PC-3 (cell line): ENCODE results near the gene LSMEM2. TPM values are rescaled to one million over a fixed set of nuclear protein-coding genes. Genes with fewer than 3 reads are reported as not detected.

Source experiments
- ATAC-seq: fragments of 200-7000 bp; cut with Tn5 transposase; 2 replicates; pipeline ENCODE4 v1.9.1; 2020; ENCODE audit warnings: mild to moderate bottlenecking, moderate library complexity
- BruUV-seq: library from RNA; stranded (reverse); fragments of 400-500 nt; replicated peaks from 2 replicates; lab custom pipeline; 2021; lab: Mats Ljungman, UMichigan
- CTCF ChIA-PET: fragments of 300-600 bp; sonication (Branson Sonifier 250); formaldehyde crosslinking; loops from one replicate; lab custom pipeline; 2022; ENCODE audit warnings: antibody characterized with exemption; lab: Charles Lee
- POLR2A ChIA-PET: fragments of 300-600 bp; sonication (Branson Sonifier 250); formaldehyde crosslinking; loops from one replicate; lab custom pipeline; 2022; ENCODE audit warnings: antibody characterized with exemption; ENCODE audit not compliant: unreplicated experiment; lab: Charles Lee
- DNase-seq: peaks from one replicate; pipeline ENCODE4 v3.0.0-alpha.2; 2015
- H2AFZ ChIP-seq: fragments of 300-600 bp; sonication (generic); 2 replicates; pipeline ENCODE4 v1.6.0; 2016; ENCODE audit warnings: antibody characterized with exemption, low read length
- H3F3A ChIP-seq: fragments of 300-600 bp; sonication (generic); one replicate; pipeline ENCODE4 v1.6.0; 2017; ENCODE audit warnings: antibody characterized with exemption, low read length, control low read depth, mild to moderate bottlenecking; ENCODE audit not compliant: unreplicated experiment
- H3K27ac ChIP-seq: fragments of 300-600 bp; sonication (generic); 2 replicates; pipeline ENCODE4 v1.5.1; 2016; ENCODE audit warnings: mild to moderate bottlenecking, low read length
- H3K27me3 ChIP-seq: fragments of 300-600 bp; sonication (generic); 2 replicates; pipeline ENCODE4 v1.6.1; 2016; ENCODE audit warnings: low read length, mixed read lengths
- H3K36me3 ChIP-seq: fragments of 300-600 bp; sonication (generic); 2 replicates; pipeline ENCODE4 v1.6.1; 2016; ENCODE audit warnings: low read depth, mixed run types, low read length, mixed read lengths
- H3K4me1 ChIP-seq: fragments of 300-600 bp; sonication (generic); 2 replicates; pipeline ENCODE4 v1.5.1; 2016; ENCODE audit warnings: low read length; ENCODE audit not compliant: insufficient read depth
- H3K4me2 ChIP-seq: fragments of 300-600 bp; sonication (generic); 2 replicates; pipeline ENCODE4 v1.6.0; 2016; ENCODE audit warnings: low read length
- H3K4me3 ChIP-seq: fragments of 300-600 bp; sonication (generic); 2 replicates; pipeline ENCODE4 v1.5.1; 2016; ENCODE audit warnings: mild to moderate bottlenecking, low read length, mixed read lengths
- H3K79me2 ChIP-seq: fragments of 300-600 bp; sonication (generic); 2 replicates; pipeline ENCODE4 v1.6.1; 2017; ENCODE audit warnings: low read length, mixed read lengths
- H3K9ac ChIP-seq: fragments of 300-600 bp; sonication (generic); 2 replicates; pipeline ENCODE4 v1.6.0; 2016; ENCODE audit warnings: mild to moderate bottlenecking, low read length
- H3K9me2 ChIP-seq: fragments of 300-600 bp; sonication (generic); replicated peaks from 2 replicates; pipeline ENCODE4 v1.6.1; 2016; ENCODE audit warnings: mixed run types, low read length, mixed read lengths
- H3K9me3 ChIP-seq: fragments of 300-600 bp; sonication (generic); 2 replicates; pipeline ENCODE4 v1.6.1; 2016; ENCODE audit warnings: low read length, mixed read lengths
- H4K20me1 ChIP-seq: fragments of 300-600 bp; sonication (generic); 2 replicates; pipeline ENCODE4 v1.6.1; 2016; ENCODE audit warnings: low read length, mixed read lengths
- EZH2 ChIP-seq: fragments of 300-600 bp; sonication (generic); IDR thresholded peaks from one replicate; pipeline ENCODE4 v1.6.1; 2017; ENCODE audit warnings: antibody characterized with exemption, mild to moderate bottlenecking, low read length; ENCODE audit not compliant: unreplicated experiment
- EZH2phosphoT487 ChIP-seq: fragments of 300-600 bp; sonication (generic); IDR thresholded peaks from 2 replicates; pipeline ENCODE4 v1.6.1; 2018; ENCODE audit warnings: mild to moderate bottlenecking, antibody characterized with exemption, low read length, borderline replicate concordance
- intact Hi-C: fragments of 100-400 bp; cut with micrococcal nuclease; formaldehyde crosslinking; loops from 2 replicates; pipeline ENCODE4 v1.9.0; 2023
- total RNA-seq: library from RNA; depleted of rRNA; stranded (reverse); fragments of >200 nt; gene quantifications from 2 replicates; pipeline ENCODE4 v1.2.3, GENCODE V29; 2014
- TF ChIP-seq, protein P1 (sequence below): fragments of 300-600 bp; sonication (generic); conservative IDR thresholded peaks from 2 replicates; pipeline ENCODE4 v1.5.1; 2017; ENCODE audit warnings: antibody characterized with exemption, low read depth, mild to moderate bottlenecking, low read length

The LSMEM2 gene
- total RNA-seq, 1 experiment from 2014 or later = not detected

DNA sequence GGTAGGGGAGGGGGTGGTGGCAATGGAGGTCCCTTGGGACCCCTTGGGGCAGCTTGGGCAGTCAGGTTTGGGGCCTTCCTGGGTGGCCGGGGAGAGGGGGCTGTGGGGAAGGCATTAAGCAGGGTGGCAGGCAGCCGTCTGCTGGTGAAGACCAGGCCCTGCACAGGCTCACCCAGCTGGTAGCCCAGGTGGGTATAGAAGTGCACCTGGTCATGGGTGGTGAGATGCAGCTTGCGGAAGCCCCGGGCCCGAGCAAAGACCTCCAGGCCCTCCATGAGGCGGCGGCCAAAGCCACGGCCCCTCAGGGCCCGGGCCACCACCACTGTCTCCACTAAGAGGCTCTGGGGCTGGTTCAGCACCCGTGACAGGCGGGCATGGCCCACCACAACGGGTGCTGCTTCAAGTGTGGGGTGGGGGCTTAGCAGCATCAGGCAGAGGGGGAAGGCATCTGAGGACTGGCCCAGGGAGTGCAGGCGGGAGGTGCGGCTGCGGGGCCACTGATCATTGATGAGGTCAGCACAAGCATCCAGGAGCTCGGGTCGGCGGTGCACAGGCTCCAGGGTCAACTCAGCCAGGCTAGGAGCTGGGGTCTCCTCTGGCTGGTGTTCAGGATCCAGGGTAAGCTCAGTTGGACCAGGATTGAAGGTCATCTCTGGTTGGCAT lies 18.0 kb downstream of the LSMEM2 start:
- no peak for DNase-seq
- no peaks in the 10 kb centered on the region for H3K9me3 ChIP-seq
- CTCF ChIA-PET = interaction anchor here (0.6 to 0.7 kb wide), 2 partner anchors 22 to 25 kb away, joined by 3 to 8 read pairs; no protein-coding TSS in a partner anchor
- no peak for ATAC-seq
- H3K36me3 ChIP-seq = no peaks in the 10 kb centered on the region
- BruUV-seq = no TSS peak
- TF ChIP-seq, protein P1, sequence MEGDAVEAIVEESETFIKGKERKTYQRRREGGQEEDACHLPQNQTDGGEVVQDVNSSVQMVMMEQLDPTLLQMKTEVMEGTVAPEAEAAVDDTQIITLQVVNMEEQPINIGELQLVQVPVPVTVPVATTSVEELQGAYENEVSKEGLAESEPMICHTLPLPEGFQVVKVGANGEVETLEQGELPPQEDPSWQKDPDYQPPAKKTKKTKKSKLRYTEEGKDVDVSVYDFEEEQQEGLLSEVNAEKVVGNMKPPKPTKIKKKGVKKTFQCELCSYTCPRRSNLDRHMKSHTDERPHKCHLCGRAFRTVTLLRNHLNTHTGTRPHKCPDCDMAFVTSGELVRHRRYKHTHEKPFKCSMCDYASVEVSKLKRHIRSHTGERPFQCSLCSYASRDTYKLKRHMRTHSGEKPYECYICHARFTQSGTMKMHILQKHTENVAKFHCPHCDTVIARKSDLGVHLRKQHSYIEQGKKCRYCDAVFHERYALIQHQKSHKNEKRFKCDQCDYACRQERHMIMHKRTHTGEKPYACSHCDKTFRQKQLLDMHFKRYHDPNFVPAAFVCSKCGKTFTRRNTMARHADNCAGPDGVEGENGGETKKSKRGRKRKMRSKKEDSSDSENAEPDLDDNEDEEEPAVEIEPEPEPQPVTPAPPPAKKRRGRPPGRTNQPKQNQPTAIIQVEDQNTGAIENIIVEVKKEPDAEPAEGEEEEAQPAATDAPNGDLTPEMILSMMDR = no peak
- TF ChIP-seq EZH2phosphoT487 (no peak), EZH2 (no peak)
- H3K4me1 ChIP-seq = peaks cover 26% of the 10 kb centered on the region
- peaks cover 18% of the 10 kb centered on the region for H3K79me2 ChIP-seq
- no peak overlapping the region for H3K9ac ChIP-seq
- intact Hi-C loops = no loop called here
- H3K9me2 ChIP-seq = no peaks in the 10 kb centered on the region
- H3K4me2 ChIP-seq = no peak overlapping the region
- no peaks in the 10 kb centered on the region for H3K27me3 ChIP-seq
- H3K27ac ChIP-seq = no peak overlapping the region
- H3K4me3 ChIP-seq = no peak overlapping the region
- no peaks in the 10 kb centered on the region for H3F3A ChIP-seq
- no peaks in the 10 kb centered on the region for H4K20me1 ChIP-seq
- POLR2A ChIA-PET = no interaction called here
- no peak overlapping the region for H2AFZ ChIP-seq

DNA sequence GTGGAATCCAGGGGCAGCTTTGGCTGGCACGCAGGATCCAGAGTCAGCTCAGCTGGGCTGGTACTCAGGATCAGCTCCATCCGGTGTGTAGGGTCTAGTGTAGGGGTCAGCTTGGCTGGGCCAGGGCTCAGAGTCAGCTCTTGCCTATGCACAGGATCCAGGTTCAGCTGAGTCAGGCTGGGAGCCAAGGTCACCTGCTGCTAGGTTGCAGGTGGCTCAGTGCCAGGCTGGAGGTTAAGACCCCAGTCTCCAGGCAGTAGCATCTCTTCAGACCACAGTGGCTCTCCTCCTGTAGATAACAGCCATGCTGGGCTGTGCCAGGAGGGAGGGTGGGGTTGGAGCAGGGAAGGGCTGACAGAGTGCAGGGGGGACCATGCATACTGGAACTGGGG lies 18.5 kb downstream of the LSMEM2 start:
- Histone ChIP-seq H3K9me2 (no peaks in the 10 kb centered on the region), H4K20me1 (no peaks in the 10 kb centered on the region), H3K9me3 (no peaks in the 10 kb centered on the region), H2AFZ (no peak overlapping the region), H3K27ac (no peak overlapping the region), H3K27me3 (no peaks in the 10 kb centered on the region), H3K4me1 (peaks cover 26% of the 10 kb centered on the region), H3K36me3 (no peaks in the 10 kb centered on the region), H3K9ac (no peak overlapping the region), H3K4me2 (no peak overlapping the region), H3K79me2 (peaks cover 14% of the 10 kb centered on the region), H3F3A (no peaks in the 10 kb centered on the region), H3K4me3 (no peak overlapping the region)
- intact Hi-C loops = no loop called here
- TF ChIP-seq, protein P1 = no peak
- TF ChIP-seq EZH2 (no peak), EZH2phosphoT487 (no peak)
- DNase-seq = no peak
- no peak for ATAC-seq
- CTCF ChIA-PET = interaction anchor here (0.6 to 0.7 kb wide), 2 partner anchors 23 to 24 kb away, joined by 3 to 8 read pairs; no protein-coding TSS in a partner anchor
- POLR2A ChIA-PET = no interaction called here
- BruUV-seq = no TSS peak
